G401 (cell line): ENCODE measurements around the gene CNTLN. TPM values are rescaled to one million over a fixed set of nuclear protein-coding genes. Genes with fewer than 3 reads are reported as not detected.
"Not testable (repeated sequence)": the region's sequence is repeated elsewhere in the genome, so short reads cannot be mapped to it uniquely, and the experiment has no call there.

Source experiments
- DNase-seq: peaks from one replicate; pipeline ENCODE4 v3.0.0-alpha.2; 2015; ENCODE audit warnings: low spot score
- in situ Hi-C: cut with HindIII; loops from 2 replicates; pipeline ENCODE4 v1.10.0; 2016; ENCODE audit warnings: low sequenced_read_pairs, mixed read lengths
- total RNA-seq: library from RNA; depleted of rRNA; stranded (reverse); fragments of >200 nt; shearing (Covaris generic); gene quantifications from 2 replicates; pipeline ENCODE4 v1.2.3, GENCODE V29; 2014

Gene CNTLN
- total RNA-seq, 1 experiment from 2014 or later: 11.1 TPM

DNA sequence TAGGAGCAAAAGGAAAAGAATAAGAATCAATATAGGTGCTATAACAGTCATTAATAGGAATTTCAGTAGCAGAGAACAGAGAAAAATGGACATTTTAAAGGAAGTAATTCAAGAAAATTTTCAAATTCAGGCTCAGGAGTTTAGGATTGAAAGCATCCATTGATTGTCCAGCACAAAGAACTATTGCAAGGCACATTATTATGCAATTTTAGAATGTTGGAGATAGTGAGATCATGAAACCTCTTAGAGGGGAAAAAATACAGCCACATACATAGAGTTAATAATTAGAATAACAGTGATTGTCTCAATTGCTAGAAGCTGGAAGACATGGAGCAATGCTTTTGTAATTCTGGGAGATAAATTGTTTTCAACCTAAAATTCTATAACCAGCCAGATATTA lies 31.5 kb downstream of the CNTLN start:
- no peak for DNase-seq
- in situ Hi-C loops: no loop called here

DNA sequence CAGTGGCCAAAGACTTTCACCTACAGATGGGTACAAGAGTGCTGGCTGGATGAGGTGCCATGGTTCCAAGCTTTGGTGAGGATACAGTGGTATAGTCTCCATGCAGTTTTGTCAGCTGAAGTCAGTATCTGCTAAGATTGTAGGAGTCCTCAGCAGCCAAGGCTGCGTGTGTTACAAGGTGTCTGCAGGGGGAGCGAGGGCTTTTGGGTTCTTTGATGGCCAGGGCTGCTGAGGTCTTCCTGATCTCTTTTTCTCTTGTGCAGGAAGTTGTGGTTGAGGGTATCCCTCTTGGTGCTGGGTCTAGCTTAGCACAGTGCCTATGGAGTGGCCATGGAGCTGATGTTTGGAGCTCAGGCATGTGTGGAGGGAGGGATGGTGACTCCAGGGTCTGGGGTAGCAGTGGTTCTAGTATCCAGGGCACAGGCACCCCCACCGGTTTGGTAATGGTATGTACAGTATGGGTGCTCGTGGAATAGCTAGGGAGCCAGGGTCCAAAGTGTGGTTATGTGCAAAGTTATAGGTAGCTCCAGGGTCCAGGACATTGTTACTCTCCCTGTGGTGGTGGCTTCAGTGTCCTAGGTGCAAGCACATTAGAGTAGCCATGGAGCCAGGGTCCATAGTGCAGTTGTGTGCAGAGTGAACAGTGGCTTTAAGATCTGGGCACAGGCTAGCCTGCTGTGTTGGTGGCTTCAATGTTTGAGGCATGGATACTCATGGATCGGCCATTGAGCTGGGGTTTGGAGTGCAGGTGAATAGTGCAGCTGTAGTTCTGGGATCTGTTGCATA lies 36.7 kb downstream of the CNTLN start:
- DNase-seq: no peak
- in situ Hi-C loops: no loop called here

DNA sequence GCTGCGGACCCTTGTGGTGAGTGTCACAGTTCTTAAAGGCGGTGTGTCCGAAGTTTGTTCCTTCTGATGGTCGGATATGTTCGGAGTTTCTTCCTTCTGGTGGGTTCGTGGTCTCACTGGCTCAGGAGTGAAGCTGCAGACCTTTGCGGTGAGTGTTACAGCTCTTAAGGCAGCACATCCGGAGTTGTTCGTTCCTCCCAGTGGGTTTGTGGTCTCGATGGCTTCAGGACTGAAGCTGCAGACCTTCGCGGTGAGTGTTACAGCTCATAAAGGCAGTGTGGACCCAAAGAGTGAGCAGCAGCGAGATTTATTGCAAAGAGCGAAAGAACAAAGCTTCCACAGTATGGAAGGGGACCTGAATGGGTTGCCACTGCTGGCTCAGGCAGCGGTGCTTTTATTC lies 42.7 kb downstream of the CNTLN start:
- in situ Hi-C loops, DNase-seq: not testable (repeated sequence)

DNA sequence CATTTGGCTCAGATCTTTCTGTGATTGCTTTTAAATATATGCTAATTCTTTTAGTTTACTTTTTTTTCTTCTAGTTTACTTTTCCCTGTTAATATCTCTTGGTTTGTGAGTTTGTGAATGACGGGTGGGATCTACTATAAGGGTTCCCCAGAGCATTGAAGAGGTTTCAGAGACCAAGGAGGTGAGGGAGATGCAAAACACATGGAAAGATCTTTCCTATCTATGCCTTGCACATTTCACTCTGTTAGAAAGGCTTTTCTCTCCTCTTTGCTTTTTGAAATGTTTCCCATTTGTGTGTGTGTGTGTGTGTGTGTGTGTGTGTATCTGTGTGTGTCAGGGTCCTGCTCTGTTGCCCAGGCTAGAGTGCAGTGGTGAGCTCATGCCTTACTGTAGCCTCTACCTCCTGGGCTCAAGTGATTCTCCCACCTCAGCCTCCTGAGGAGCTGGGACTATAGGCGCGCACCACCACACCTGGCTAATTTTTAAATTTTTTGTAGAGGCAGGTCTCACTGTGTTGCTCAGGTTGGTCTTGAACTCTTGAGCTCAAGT lies 50.7 kb downstream of the CNTLN start:
- in situ Hi-C loops: no loop called here
- DNase-seq: no peak

DNA sequence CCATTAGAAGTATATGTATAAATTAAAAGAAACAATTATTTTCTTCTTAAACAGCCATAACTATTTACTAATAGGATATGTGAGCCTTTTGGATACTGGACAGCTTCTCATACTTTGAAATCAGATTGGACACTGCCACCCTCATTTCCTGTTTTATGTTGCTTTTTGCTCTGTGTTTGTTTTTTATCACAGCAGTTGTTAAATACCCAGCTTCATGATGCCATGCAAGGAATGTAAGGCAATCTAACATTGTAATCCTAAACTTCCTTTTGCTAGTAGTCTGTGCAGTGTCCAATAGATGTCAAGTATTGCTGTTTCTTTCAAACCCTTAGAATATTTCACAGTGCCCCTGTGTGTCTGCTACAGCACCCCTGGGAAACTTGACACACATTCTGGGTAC lies 56.2 kb downstream of the CNTLN start:
- in situ Hi-C loops: no loop called here
- DNase-seq: no peak

DNA sequence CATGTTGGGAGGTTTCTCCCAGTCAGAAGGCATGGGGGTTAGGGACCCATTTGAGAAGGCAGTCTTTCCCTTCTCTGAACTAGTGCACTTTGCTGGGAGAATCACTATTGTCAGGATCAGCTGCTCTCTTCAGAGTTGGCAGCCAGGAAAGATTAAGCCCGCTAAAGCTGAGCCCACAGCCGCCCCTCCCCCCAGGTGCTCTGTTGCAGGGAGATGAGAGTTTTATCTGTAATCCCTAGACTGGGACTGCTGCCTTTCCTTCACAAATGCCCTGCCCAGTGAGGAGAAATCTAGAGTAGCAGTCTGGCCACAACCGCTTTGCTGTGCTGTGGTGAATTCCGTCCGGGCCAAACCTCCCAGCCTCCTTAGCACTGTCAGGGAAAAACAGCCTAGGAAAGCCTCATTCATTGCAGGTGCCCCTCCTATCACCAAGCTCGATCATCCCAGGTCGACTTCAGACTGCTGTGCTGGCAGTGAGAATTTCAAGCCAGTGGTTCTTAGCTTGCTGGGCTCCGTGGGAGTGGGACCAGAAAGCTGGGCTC lies 69.8 kb downstream of the CNTLN start:
- DNase-seq: no peak
- in situ Hi-C loops: no loop called here

DNA sequence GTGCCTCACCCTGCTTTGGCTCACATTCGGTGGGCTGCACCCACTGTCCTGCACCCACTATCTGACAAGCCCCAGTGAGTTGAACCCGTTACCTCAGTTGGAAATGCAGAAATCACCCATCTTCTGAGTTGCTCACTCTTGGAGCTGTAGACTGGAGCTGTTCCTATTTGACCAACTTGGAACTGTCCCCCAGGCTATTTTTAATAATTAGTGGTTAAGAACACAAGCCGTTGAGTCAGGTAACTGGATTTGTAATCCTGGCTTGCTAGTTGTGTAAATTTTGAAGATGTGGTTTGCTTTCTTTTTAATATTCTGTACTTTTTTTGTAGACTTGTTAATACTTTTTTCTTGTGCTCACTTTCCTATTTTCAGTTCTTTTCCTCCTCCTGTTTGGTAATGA lies 81.2 kb downstream of the CNTLN start:
- DNase-seq: no peak
- in situ Hi-C loops: no loop called here

DNA sequence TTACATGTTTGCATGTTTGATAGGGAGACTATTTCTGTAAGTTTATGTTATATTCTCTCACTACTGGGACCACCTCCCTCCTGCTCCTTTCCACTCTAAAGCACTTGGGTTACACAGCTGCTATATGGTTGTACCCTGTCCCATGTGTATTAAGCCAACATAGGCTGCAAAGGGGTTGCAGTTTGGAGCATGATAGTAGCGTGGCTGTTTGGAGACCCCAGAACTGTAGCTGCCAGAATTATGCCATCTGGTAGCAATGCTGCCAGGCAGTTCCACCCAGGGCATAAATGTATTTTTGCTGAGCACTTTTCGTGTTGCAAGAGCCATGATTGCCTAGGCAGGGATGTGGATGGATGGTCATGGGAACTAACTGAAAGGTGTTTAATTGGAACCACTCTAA lies 81.8 kb downstream of the CNTLN start:
- DNase-seq: no peak
- in situ Hi-C loops: no loop called here

DNA sequence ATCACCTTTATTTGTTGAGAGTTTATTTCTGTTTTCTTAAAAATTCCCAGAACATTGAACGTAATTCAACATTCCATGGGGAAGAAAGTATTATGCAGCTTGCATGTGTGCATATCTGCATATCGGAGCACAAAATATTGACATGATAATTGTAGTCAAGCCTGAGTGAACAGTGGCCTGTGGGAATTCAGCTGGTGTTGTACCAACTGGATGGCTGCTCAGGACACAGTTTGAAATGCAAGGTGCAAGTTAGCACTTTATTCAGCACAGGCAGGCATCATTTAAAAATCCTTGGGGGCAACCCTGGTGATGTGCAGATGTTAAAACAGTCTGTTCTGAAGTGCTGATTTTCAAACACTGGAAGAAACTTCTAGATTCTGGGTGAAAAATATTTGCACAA lies 82.4 kb downstream of the CNTLN start:
- in situ Hi-C loops: no loop called here
- DNase-seq: peak; percentile 7

DNA sequence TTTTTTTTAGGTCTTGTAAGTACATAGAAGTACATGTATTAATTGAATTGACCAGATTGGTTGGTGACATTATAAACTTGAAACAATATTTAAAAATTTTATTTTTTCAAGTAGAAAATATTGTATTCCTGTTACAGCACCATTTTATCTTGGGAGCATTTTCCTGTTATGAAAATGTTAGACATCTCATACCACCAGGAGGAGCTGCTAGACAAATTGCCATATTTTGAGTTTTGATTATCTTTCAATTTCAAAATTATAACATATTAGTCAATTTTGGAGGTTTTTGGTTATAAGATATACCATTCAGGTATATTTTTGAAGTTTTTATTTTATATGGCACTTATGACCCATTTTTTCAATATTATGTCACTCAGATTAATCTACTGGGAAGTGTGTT lies 84.4 kb downstream of the CNTLN start:
- in situ Hi-C loops: no loop called here
- DNase-seq: no peak

DNA sequence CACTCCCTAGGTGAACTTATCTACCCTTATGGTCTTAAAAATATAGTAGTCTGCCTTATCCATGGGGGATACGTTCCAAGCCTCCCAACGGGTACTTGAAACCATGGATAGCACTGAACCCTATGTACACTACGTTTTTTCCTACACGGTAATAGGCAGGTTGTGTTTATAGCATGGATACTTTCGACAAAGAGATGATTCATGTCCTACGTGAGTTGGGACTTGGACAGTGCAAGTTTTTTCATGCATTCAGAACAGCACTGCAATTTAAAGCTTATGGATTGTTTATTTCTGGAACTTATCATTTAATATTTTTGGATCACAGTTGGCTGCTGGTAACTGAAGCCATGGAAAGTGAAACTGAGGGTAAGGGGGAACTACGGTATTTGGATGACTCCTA lies 88.1 kb downstream of the CNTLN start:
- in situ Hi-C loops: no loop called here
- no peak for DNase-seq

DNA sequence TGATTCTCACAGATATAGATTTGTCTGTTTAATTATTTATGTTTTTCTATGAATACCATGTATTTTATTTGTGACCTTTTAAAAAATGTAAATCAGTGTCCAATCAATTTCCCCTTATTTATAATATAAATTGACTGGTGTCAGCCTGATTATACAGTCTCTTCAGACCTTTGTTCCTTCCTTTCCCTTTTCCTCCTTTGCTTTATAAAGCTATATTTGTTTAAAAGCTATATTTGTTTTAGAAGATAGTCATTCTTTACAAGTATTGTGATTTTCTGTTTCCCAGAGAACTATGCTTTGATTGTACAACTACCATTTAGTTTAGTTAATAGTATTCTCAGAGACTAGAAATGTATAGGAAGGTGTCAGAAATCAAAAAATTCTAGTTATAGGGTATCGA lies 90.6 kb downstream of the CNTLN start:
- DNase-seq: no peak
- in situ Hi-C loops: no loop called here

DNA sequence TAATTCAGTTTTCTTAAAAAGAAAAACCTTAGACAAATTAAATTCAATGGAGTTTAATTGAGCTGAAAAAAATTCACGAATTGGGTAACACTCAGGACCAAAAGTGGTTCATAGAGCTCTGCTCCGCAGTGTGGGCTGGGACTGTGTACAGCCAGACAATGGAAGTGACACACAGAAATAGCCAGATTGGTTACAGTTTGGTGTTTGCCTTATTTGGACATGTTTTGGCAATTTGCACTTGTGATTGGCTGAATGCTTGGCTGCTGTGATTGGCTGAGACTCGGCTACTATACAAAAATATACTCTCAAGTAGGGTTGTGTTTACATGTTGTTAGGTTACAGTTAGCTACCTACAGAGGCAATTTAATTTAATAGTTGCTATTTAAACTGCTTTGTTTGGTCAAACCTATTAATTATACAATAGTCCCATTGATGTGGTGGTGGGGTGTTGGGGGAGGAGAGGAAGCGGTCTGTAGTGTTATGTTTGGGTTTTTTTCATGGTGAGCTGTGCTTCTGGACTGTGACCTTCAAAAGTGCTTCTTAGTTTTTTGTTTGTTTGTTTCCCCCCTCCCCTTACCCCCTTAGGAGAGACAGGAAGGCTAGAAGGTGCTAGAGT lies 95.2 kb downstream of the CNTLN start:
- DNase-seq: no peak
- in situ Hi-C loops: no loop called here

DNA sequence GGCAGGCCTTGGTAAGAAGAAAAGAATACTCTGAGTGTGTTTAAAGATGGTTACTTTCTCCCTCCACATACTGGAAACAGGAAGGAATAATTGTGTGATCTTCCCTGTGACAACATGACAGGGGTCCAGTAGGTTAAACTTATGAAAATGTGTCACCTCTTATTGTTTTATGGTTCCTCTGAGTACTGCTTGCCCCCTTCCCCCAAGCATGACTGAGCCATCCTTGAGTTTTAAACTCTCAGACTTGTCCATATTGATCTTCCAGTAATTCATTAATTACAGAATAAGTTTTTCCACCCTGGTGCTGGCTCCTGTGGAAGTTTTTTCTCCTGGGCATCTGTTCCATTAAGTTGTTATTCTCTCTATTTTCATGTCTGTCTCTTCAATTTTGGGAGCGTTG lies 95.8 kb downstream of the CNTLN start:
- DNase-seq: no peak
- in situ Hi-C loops: no loop called here

DNA sequence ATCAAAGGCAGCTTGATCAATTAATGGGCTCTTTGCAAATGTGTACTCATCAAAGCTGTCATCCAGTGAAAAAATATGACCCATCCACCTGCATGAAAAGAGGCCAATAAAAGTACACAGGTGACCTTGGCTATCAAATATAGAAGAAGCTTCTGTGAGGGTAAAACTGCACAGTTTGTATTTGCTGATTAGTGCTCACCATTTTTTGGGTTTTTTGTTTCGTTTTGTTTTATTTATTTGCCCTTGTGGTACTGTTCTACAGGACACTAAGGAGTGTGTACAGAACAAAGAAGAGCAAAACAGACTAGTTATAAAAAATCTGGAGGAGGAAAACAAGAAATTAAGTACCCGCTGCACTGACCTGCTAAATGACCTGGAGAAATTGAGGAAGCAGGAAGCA lies 101.3 kb downstream of the CNTLN start:
- no peak for DNase-seq
- in situ Hi-C loops: no loop called here

DNA sequence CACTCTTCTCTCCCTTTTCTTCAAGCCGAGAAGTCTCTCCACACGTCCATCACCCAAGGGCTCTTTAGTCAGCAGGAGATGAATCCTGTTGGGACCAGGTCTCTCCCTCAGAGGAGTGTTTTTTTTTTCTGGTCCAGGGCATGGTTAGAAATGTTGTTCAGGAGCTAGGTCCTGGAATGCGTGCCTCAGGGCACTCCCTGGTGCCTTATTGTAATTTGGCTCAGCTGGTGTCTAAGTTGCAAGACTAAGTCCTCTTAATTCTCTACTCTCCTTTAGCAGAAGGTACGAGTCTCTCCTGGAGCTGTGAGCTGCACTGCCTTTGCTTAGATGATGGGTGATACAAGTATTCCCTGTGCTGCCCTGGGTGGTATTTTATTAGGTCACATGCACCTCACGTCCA lies 111.9 kb downstream of the CNTLN start:
- in situ Hi-C loops: no loop called here
- no peak for DNase-seq

DNA sequence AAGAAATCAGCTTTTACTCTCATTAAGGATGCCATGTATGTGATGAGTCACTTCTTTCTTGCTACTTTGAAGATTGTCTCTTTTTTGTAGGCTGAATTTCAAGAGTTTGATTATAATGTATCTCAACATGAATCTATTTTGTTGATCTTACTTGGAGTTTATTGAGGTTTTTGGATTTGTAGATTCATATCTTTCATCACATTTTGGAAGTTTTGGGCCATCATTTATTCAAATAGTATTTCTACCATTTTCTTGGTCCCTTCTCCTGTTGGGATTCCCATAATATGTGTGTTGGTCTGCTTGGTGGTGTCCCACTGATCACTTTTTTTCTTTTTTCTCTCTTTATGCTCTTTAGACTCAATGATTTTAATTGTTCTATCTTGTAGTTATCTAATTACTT lies 116.3 kb downstream of the CNTLN start:
- in situ Hi-C loops: no loop called here

DNA sequence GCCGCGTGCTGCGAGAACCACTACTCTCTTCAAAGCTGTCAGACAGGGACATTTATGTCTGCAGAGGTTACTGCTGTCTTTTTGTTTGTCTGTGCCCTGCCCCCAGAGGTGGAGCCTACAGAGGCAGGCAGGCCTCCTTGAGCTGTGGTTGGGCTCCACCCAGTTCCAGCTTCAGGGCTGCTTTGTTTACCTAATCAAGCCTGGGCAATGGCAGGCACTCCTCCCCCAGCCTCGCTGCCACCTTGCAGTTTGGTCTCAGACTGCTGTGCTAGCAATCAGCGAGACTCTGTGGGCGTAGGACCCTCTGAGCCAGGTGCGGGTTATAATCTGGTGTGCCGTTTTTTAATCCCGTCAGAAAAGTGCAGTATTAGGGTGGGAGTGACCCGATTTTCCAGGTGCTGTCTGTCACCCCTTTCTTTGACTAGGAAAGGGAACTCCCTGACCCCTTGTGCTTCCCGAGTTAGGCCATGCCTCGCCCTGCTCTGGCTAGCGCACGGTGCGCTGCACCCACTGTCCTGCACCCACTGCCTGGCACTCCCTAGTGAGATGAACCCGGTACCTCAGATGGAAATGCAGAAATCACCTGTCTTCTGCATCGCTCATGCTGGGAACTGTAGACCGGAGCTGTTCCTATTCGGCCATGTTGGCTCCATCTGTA lies 133.8 kb downstream of the CNTLN start:
- DNase-seq, in situ Hi-C loops: not testable (repeated sequence)

More for the DNA sequence above, 116.3 kb downstream of the CNTLN start:
- no peak for DNase-seq

DNA sequence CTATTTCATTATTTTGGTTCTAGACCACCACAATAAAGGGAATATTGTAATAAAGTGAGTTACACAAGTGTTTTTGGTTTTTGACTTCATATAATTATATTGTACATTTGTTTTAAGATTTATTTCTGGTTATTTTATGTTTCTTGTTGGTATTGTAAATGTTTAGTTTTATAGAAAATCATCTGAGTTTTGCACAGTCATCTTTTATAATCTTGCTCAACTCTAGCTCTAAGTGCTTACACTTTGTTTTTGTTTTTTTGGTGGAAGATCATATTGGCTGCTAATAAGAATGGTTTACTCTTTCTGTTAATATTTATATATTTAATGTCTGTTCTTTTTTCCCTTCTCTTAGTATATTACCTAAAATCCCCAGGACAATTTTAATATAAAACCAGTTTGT lies 135.0 kb downstream of the CNTLN start:
- in situ Hi-C loops: no loop called here
- no peak for DNase-seq

DNA sequence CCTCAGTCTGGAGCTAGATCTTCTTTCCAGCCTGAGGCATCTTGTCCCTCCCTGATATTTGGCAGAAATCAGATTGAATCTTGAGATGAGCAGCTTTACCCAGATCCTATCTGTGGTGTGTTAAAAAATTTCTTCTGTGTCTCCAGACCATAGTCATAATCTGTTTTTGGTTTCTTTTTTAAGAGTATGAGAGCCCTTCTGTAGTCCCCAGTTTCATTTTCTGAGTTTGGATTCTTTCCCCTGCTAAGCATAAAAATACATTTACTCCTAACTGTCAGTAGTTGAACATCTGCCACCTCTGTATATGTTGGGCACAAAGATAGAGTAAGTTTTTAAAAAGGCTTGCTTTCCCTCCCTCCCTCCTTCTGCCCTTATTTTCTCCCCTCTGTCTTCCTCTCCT lies 137.7 kb downstream of the CNTLN start:
- in situ Hi-C loops: no loop called here
- no peak for DNase-seq
